SU-DHL-6 (cell line): ENCODE data around the gene GRIA3.

Experiments used
- H2AFZ ChIP-seq: fragments of 200-600 bp; sonication (generic); 2 replicates; pipeline ENCODE4 v1.6.1; 2014; ENCODE audit warnings: low read depth, mild to moderate bottlenecking, moderate library complexity, mixed read lengths, antibody characterized with exemption, low read length; ENCODE audit not compliant: severe bottlenecking
- H3F3A ChIP-seq: fragments of 200-600 bp; shearing (Covaris generic); 2 replicates; pipeline ENCODE4 v1.6.0; 2016; ENCODE audit warnings: antibody characterized with exemption, mild to moderate bottlenecking; ENCODE audit not compliant: insufficient read depth
- H3K27ac ChIP-seq: fragments of 200-600 bp; sonication (generic); 2 replicates; pipeline ENCODE4 v1.5.1; 2016; ENCODE audit warnings: low read depth, mild to moderate bottlenecking, low read length, moderate library complexity, mixed read lengths
- H3K27me3 ChIP-seq: fragments of 200-600 bp; sonication (generic), shearing (Covaris generic); 2 replicates; pipeline ENCODE4 v1.6.0; 2014; ENCODE audit warnings: mild to moderate bottlenecking, low read length
- H3K36me3 ChIP-seq: fragments of 200-600 bp; sonication (generic); 2 replicates; pipeline ENCODE4 v1.6.1; 2014; ENCODE audit warnings: mild to moderate bottlenecking, low read length, mixed read lengths
- H3K4me2 ChIP-seq: fragments of 300-600, 200-600 bp; shearing (Covaris generic), sonication (generic); 2 replicates; pipeline ENCODE4 v1.6.0; 2014; ENCODE audit warnings: low read length, low read depth, mild to moderate bottlenecking; ENCODE audit not compliant: poor library complexity, severe bottlenecking
- H3K4me3 ChIP-seq: fragments of 200-600 bp; sonication (generic); 2 replicates; pipeline ENCODE4 v1.5.1; 2014; ENCODE audit warnings: antibody characterized with exemption, low read length, mild to moderate bottlenecking, mixed read lengths; ENCODE audit not compliant: insufficient read depth, poor library complexity, severe bottlenecking
- H3K79me2 ChIP-seq: fragments of 200-600 bp; sonication (generic); 2 replicates; pipeline ENCODE4 v1.6.1; 2014; ENCODE audit warnings: mild to moderate bottlenecking, low read length, moderate library complexity; ENCODE audit not compliant: insufficient read depth
- H3K9ac ChIP-seq: fragments of 200-600 bp; sonication (generic); 2 replicates; pipeline ENCODE4 v1.7.0; 2014; ENCODE audit warnings: mild to moderate bottlenecking, low read length
- H3K9me2 ChIP-seq: fragments of 200-600 bp; sonication (generic); replicated peaks from 2 replicates; pipeline ENCODE4 v1.6.1; 2014; ENCODE audit warnings: low read length; ENCODE audit not compliant: insufficient read depth
- H3K9me3 ChIP-seq: fragments of 200-600 bp; sonication (generic); 2 replicates; pipeline ENCODE4 v1.6.1; 2014; ENCODE audit warnings: low read length, mixed read lengths; ENCODE audit not compliant: insufficient read depth
- H4K20me1 ChIP-seq: fragments of 200-600 bp; sonication (generic); 2 replicates; pipeline ENCODE4 v1.6.1; 2014; ENCODE audit warnings: low read depth, mild to moderate bottlenecking, antibody characterized with exemption, low read length, moderate library complexity, mixed read lengths
- EZH2phosphoT487 ChIP-seq: fragments of 200-600 bp; sonication (generic), shearing (Covaris generic); conservative IDR thresholded peaks from 2 replicates; pipeline ENCODE4 v1.6.1; 2018; ENCODE audit warnings: mild to moderate bottlenecking, antibody characterized with exemption, low read length, moderate library complexity, mixed read lengths
- TF ChIP-seq, protein P1 (sequence below): fragments of 200-600 bp; sonication (generic); IDR thresholded peaks from one replicate; pipeline ENCODE4 v1.5.1; 2017; ENCODE audit warnings: antibody characterized with exemption, mild to moderate bottlenecking, low read length, moderate library complexity; ENCODE audit not compliant: insufficient read depth, poor library complexity, severe bottlenecking

Gene GRIA3

DNA sequence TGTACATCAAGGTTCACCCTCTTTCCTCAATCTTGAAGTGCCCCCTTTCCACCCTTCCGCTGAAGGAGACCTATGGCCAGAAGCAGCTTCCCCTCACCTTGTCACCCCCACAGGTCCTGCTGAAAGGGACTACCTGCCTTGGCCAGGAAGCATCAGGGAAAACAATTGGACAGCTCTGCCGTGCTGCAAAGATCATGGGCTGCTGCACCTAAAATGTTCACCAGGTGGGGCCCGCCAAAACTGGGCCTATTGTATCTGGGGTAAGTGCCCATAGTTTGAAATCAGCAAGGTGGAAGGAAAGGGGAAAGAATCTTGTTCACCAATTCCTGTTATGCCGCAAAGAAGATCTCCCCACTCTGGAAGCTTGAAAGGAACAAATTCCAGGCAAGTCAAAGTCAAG lies 18.4 kb downstream of the GRIA3 start:
- Histone ChIP-seq H3K4me3 (no peak overlapping the region), H2AFZ (no peak overlapping the region), H3K27me3 (no peaks in the 10 kb centered on the region), H3F3A (no peaks in the 10 kb centered on the region), H3K36me3 (no peaks in the 10 kb centered on the region), H3K4me2 (no peak overlapping the region), H4K20me1 (no peaks in the 10 kb centered on the region), H3K9ac (no peak overlapping the region), H3K27ac (no peak overlapping the region), H3K9me2 (no peaks in the 10 kb centered on the region), H3K79me2 (no peaks in the 10 kb centered on the region), H3K9me3 (no peaks in the 10 kb centered on the region)
- no peak for TF ChIP-seq EZH2phosphoT487
- TF ChIP-seq, protein P1, sequence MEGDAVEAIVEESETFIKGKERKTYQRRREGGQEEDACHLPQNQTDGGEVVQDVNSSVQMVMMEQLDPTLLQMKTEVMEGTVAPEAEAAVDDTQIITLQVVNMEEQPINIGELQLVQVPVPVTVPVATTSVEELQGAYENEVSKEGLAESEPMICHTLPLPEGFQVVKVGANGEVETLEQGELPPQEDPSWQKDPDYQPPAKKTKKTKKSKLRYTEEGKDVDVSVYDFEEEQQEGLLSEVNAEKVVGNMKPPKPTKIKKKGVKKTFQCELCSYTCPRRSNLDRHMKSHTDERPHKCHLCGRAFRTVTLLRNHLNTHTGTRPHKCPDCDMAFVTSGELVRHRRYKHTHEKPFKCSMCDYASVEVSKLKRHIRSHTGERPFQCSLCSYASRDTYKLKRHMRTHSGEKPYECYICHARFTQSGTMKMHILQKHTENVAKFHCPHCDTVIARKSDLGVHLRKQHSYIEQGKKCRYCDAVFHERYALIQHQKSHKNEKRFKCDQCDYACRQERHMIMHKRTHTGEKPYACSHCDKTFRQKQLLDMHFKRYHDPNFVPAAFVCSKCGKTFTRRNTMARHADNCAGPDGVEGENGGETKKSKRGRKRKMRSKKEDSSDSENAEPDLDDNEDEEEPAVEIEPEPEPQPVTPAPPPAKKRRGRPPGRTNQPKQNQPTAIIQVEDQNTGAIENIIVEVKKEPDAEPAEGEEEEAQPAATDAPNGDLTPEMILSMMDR, result no peak

DNA sequence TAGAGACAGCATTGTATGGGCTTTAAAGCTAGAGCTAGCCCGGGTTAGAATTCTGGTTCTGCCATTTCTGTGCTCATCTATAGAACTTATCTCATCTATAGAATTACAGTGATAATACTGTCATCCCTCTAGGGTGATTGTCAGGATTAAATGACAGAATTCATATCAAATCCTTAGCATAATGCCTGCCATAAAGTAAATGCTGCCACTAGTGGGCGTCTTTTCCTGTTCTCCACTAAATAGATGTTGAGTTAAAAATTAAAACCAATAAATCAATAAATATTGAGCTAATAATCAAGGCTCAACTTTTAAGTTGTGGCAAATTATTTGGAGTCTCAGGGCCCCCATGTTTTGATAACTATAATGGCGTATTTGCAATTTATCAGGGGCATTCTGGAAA lies 19.7 kb downstream of the GRIA3 start:
- Histone ChIP-seq H3K27me3 (no peaks in the 10 kb centered on the region), H3K36me3 (no peaks in the 10 kb centered on the region), H3K4me3 (no peak overlapping the region), H3K9me2 (no peaks in the 10 kb centered on the region), H3K79me2 (no peaks in the 10 kb centered on the region), H3F3A (no peaks in the 10 kb centered on the region), H2AFZ (no peak overlapping the region), H3K9ac (no peak overlapping the region), H3K4me2 (no peak overlapping the region), H3K9me3 (no peaks in the 10 kb centered on the region), H4K20me1 (no peaks in the 10 kb centered on the region), H3K27ac (no peak overlapping the region)
- TF ChIP-seq, protein P1, result no peak
- TF ChIP-seq EZH2phosphoT487, result no peak

DNA sequence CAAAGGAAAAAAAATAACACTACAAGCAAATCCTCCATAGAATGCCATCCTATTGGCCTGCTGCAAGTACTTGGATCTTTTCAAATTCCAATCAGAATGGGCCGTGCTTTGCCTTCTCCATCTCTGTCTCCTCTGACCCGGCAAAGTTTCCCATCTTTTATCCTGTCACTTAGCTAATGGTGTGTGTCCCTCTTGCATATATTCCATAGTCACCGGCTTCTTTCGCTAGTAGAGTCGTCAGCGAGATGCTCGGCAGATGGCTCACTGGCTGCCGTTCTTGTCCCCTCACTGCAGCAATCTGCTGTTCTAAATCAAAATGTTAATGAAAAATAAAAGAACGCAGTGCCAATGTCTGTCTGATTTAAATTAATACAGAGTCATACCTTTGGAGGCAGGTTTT lies 22.1 kb downstream of the GRIA3 start:
- Histone ChIP-seq H3K9me3 (no peaks in the 10 kb centered on the region), H3K9ac (no peak overlapping the region), H3K9me2 (no peaks in the 10 kb centered on the region), H3K27ac (no peak overlapping the region), H3K79me2 (no peaks in the 10 kb centered on the region), H3K4me2 (no peak overlapping the region), H4K20me1 (no peaks in the 10 kb centered on the region), H3K36me3 (no peaks in the 10 kb centered on the region), H3F3A (no peaks in the 10 kb centered on the region), H3K27me3 (no peaks in the 10 kb centered on the region), H2AFZ (no peak overlapping the region), H3K4me3 (no peak overlapping the region)
- no peak for TF ChIP-seq EZH2phosphoT487
- TF ChIP-seq, protein P1, result no peak
